ENCODE measurements around the gene RRAS2.

The RRAS2 gene

DNA sequence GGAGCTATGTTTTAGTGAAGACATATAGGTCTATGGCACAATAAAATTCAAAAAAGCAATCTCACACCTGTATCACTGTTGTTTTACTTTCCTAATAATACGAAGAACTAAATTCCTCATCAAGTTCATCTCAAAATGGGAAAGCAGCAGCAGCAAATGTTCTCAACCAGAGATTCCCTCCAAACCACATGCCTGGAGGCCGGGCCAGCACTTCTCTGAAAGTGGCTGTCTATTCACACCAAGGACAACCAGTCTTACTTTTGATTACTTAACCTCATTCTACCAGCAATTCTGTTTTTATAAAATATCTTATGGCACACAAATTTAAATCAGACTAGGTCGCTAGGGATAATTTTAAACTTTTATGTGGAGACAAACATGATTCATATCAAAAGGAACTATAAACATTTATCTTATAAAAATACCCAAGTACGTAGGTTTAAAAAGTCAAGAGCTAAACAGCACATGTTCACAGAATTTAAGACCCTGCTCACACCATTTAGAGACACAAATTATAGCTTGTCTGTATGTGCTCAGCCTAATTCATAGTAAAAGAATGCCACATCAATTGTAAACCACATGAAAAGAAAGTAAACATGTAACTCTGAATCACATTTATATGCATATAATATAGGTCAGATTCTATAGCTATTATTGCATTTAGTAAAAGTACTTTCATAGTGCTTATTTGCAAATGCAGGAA is 46.1 kb downstream of the RRAS2 start:
- H3K4me3 ChIP-seq (ENCODE audit: low read length) = no peak overlapping the region
- H2AFZ ChIP-seq (ENCODE audit: low read length) = no peak overlapping the region
- TF ChIP-seq, protein P1, sequence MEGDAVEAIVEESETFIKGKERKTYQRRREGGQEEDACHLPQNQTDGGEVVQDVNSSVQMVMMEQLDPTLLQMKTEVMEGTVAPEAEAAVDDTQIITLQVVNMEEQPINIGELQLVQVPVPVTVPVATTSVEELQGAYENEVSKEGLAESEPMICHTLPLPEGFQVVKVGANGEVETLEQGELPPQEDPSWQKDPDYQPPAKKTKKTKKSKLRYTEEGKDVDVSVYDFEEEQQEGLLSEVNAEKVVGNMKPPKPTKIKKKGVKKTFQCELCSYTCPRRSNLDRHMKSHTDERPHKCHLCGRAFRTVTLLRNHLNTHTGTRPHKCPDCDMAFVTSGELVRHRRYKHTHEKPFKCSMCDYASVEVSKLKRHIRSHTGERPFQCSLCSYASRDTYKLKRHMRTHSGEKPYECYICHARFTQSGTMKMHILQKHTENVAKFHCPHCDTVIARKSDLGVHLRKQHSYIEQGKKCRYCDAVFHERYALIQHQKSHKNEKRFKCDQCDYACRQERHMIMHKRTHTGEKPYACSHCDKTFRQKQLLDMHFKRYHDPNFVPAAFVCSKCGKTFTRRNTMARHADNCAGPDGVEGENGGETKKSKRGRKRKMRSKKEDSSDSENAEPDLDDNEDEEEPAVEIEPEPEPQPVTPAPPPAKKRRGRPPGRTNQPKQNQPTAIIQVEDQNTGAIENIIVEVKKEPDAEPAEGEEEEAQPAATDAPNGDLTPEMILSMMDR (IDR thresholded peaks at IDR 0.05; ENCODE audit: low read length) = no peak
- no peak overlapping the region for H3K9ac ChIP-seq (ENCODE audit: low read length)
- H3K79me2 ChIP-seq (ENCODE audit: low read length) = no peaks in the 10 kb centered on the region
- H3K27ac ChIP-seq (ENCODE audit: low read length) = no peak overlapping the region
- no peaks in the 10 kb centered on the region for H3K36me3 ChIP-seq (replicated peaks; ENCODE audit: insufficient read depth, low read length)
- DNase-seq = no peak
- H3K9me2 ChIP-seq (replicated peaks; ENCODE audit: insufficient read depth, low read length) = no peaks in the 10 kb centered on the region
- H3K9me3 ChIP-seq (replicated peaks; ENCODE audit: insufficient read depth, low read length) = no peaks in the 10 kb centered on the region
- H3K4me2 ChIP-seq (ENCODE audit: low read depth, low read length) = no peak overlapping the region
- H3F3A ChIP-seq (ENCODE audit: insufficient read depth, low read length) = 0 out of 2 replicates have a peak, but pooled peaks cover 5% of the 10 kb centered on the region
- H3K27me3 ChIP-seq (replicated peaks; ENCODE audit: insufficient read depth, low read length) = no peaks in the 10 kb centered on the region
- H4K20me1 ChIP-seq (ENCODE audit: insufficient read depth, low read length) = no peaks in the 10 kb centered on the region
- H3K4me1 ChIP-seq (ENCODE audit: low read length) = peaks cover 18% of the 10 kb centered on the region

DNA sequence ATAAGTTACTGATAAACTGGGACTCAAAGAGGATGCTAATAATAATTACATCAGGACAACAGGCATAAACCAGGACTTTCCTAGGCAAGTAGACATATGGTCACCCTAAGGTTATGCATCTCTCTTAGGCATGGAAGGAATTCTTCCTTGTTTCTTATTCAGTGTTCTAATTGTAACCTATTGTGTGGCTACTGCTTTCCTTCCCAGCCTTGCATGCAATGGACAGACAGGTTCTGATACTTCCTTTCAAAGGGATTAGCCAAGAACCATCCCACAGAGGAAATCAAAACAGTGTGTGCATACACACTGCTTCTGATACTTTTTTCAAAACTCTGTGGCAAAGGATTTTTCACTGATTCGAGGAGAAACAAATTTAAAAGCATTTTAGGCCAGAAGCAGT is 48.3 kb downstream of the RRAS2 start:
- Histone ChIP-seq H3K27ac (ENCODE audit: low read length) (no peak overlapping the region), H3K4me3 (ENCODE audit: low read length) (no peak overlapping the region), H4K20me1 (ENCODE audit: insufficient read depth, low read length) (no peaks in the 10 kb centered on the region), H3K9me3 (replicated peaks; ENCODE audit: insufficient read depth, low read length) (no peaks in the 10 kb centered on the region), H2AFZ (ENCODE audit: low read length) (no peak overlapping the region), H3K4me2 (ENCODE audit: low read depth, low read length) (no peak overlapping the region), H3K9me2 (replicated peaks; ENCODE audit: insufficient read depth, low read length) (no peaks in the 10 kb centered on the region), H3K79me2 (ENCODE audit: low read length) (no peaks in the 10 kb centered on the region), H3K36me3 (replicated peaks; ENCODE audit: insufficient read depth, low read length) (no peaks in the 10 kb centered on the region), H3K9ac (ENCODE audit: low read length) (no peak overlapping the region), H3K27me3 (replicated peaks; ENCODE audit: insufficient read depth, low read length) (no peaks in the 10 kb centered on the region), H3F3A (ENCODE audit: insufficient read depth, low read length) (0 out of 2 replicates have a peak, but pooled peaks cover 5% of the 10 kb centered on the region), H3K4me1 (ENCODE audit: low read length) (peaks cover 18% of the 10 kb centered on the region)
- no peak for DNase-seq
- no peak for TF ChIP-seq EZH2 (optimal IDR thresholded peaks at IDR 0.05; ENCODE audit: low read depth, low read length)

DNA sequence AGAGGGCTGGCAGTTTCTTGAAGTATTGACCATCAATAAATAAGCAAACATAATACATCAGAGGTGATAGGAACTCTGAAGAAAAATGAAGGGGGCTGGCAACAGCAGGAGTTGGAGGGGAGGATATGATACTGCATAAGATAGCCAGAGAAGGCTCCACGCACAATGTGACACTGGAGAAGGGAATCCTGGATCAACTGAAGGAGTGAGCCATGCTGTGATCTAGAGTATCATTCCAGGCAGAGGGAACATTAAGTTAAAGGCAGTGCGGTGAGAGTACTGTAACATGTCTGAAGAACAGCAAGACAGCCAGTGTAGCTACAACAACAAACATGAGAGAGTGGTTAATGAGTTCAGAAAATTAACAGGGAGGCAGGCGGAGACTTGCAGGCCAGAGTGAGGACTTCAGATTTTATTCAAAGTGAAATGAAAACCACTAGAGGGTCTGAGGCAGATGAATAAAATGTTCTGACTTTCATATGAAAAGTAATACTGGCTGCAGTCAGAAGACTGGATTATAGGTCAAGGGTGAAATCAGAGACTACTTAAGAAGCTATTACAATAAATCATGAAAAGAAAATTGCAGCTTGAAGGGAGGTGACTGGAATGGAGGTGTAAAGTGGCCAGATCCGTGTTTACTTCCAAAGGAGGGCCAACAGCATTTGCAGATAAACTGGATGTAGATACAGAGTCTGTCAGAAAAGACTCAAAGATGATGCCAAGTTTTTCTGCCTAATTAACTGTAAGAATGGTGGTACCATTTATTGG is 49.4 kb downstream of the RRAS2 start:
- peaks cover 18% of the 10 kb centered on the region for H3K4me1 ChIP-seq (ENCODE audit: low read length)
- no peaks in the 10 kb centered on the region for H4K20me1 ChIP-seq (ENCODE audit: insufficient read depth, low read length)
- TF ChIP-seq, protein P1 (IDR thresholded peaks at IDR 0.05; ENCODE audit: low read length) = no peak
- TF ChIP-seq EZH2phosphoT487 (IDR thresholded peaks at IDR 0.05; ENCODE audit: low read length) (no peak), EZH2 (optimal IDR thresholded peaks at IDR 0.05; ENCODE audit: low read depth, low read length) (no peak)
- no peak overlapping the region for H2AFZ ChIP-seq (ENCODE audit: low read length)
- peak overlapping the region; percentile 5; the same call in 1 of the 2 replicates for H3K4me2 ChIP-seq (ENCODE audit: low read depth, low read length)
- no peaks in the 10 kb centered on the region for H3K36me3 ChIP-seq (replicated peaks; ENCODE audit: insufficient read depth, low read length)
- DNase-seq = no peak
- H3K79me2 ChIP-seq (ENCODE audit: low read length) = no peaks in the 10 kb centered on the region
- H3F3A ChIP-seq (ENCODE audit: insufficient read depth, low read length) = 0 out of 2 replicates have a peak, but pooled peaks cover 5% of the 10 kb centered on the region
- H3K4me3 ChIP-seq (ENCODE audit: low read length) = no peak overlapping the region
- no peaks in the 10 kb centered on the region for H3K27me3 ChIP-seq (replicated peaks; ENCODE audit: insufficient read depth, low read length)
- H3K27ac ChIP-seq (ENCODE audit: low read length) = no peak overlapping the region
- no peak overlapping the region for H3K9ac ChIP-seq (ENCODE audit: low read length)
- H3K9me3 ChIP-seq (replicated peaks; ENCODE audit: insufficient read depth, low read length) = no peaks in the 10 kb centered on the region
- no peaks in the 10 kb centered on the region for H3K9me2 ChIP-seq (replicated peaks; ENCODE audit: insufficient read depth, low read length)
